Psoas muscle (tissue), 8 donors: Measurements from ENCODE around the gene PTPN3. TPM values are rescaled to one million over a fixed set of nuclear protein-coding genes. Genes with fewer than 3 reads are reported as not detected.

Source experiments
- ATAC-seq, 4 donors: fragments of 200-7000 bp; cut with Tn5 transposase; one replicate each; pipeline ENCODE4 v1.9.1; 2020; ENCODE audit warnings: moderate library complexity in 3 of 4, mild to moderate bottlenecking in 2 of 4
- DNase-seq, 2 donors: peaks; one replicate each; pipeline ENCODE4 v3.0.0-alpha.2; 2020
- H3K27ac ChIP-seq: fragments of 200-600 bp; one replicate; pipeline ENCODE4 v1.8.0; 2022
- H3K27me3 ChIP-seq, 3 donors: fragments of 200-600 bp in 1 of 3; one replicate each; pipeline versions ENCODE4 v1.6.1 to v1.8.0; 2013 to 2022; ENCODE audit warnings: low read length in 2 of 3, mild to moderate bottlenecking in 2 of 3, moderate library complexity in 1 of 3; ENCODE audit not compliant: insufficient read depth in 3 of 3
- H3K36me3 ChIP-seq, 2 donors: fragments of 200-600 bp in 1 of 2; one replicate each; pipeline versions ENCODE4 v1.6.1 to v1.8.0; 2013 to 2022; ENCODE audit warnings: low read depth in 1 of 2, mild to moderate bottlenecking in 1 of 2, moderate library complexity in 1 of 2; ENCODE audit not compliant: insufficient read depth in 1 of 2
- H3K4me1 ChIP-seq: fragments of 200-600 bp; one replicate; pipeline ENCODE4 v1.8.0; 2022
- H3K4me3 ChIP-seq: fragments of 200-600 bp; one replicate; pipeline ENCODE4 v1.8.0; 2022; ENCODE audit warnings: mild to moderate bottlenecking
- H3K9me3 ChIP-seq: fragments of 200-600 bp; one replicate; pipeline ENCODE4 v1.8.0; 2022
- CTCF ChIP-seq: fragments of 200-600 bp; IDR thresholded peaks from one replicate; pipeline ENCODE4 v1.8.0; 2022; ENCODE audit warnings: antibody characterized with exemption
- WGBS, 3 donors: extraction: QIAGEN DNeasy Blood & Tissue Kit; methylation state at CpG; one replicate each; pipeline versions ENCODE4 v1.1.6 to v1.1.7; 2013; 5-methylcytosine and 5-hydroxymethylcytosine counted together
- intact Hi-C, 2 donors: fragments of 100-400 bp; cut with DNase I; formaldehyde crosslinking; loops; one replicate each; pipeline versions ENCODE4 v1.11.0 to v1.14.2; 2022
- polyA plus RNA-seq, 3 donors: library from polyadenylated mRNA; stranded (reverse); fragments of 200-250 nt; gene quantifications; one replicate each; pipeline ENCODE4 v1.2.3, GENCODE V29; 2013
- total RNA-seq, 4 donors: library from RNA; stranded (reverse); fragmentation: NEBNext Ultra II Directional in 2 of 4; extraction: Animal tissue kit (Norgen Biotek cat#: 25700) in 2 of 4; gene quantifications; one replicate each; pipeline versions ENCODE4 v1.2.1 to v1.2.4, GENCODE V29; 2021 to 2023
- donor health status: healthy with polysubstance abuse.
- donor health status: DM: no; HTN: no; CAD: no; lungs with moderate emphysema.
- donor health status: Bipolar disorder and iron deficiency.
- donor health status: healthy.
- donor health status: DM: yes; HTN: yes; CAD: no.
- donor health status: DM: no; HTN: no; CAD: no.
- donor health status: DM: no; HTN: no; CAD: no.
- donor health status: DM: yes; HTN: yes; CAD: no.

PTPN3 gene
- total and polyA plus RNA-seq, 7 donors, result 8.8 to 130 (median 46.5) TPM

GRCh38 chr9:109476642-109477257, 21.4 kb downstream of the PTPN3 start:
- H3K4me1 ChIP-seq, result peaks cover 68% of the 10 kb centered on the region
- no peaks in the 10 kb centered on the region for H3K36me3 ChIP-seq
- TF ChIP-seq CTCF, result no peak
- DNase-seq (no peak), ATAC-seq (no peak)
- intact Hi-C loops, result no loop called here
- no peaks in the 10 kb centered on the region for H3K9me3 ChIP-seq
- no peak overlapping the region for H3K4me3 ChIP-seq
- 70 to 82% (median 70%) methylated on average over 8 of the region's 8 CpGs for WGBS, 3 donors
- H3K27ac ChIP-seq, result peak overlapping the region; percentile 87
- H3K27me3 ChIP-seq, result no peaks in the 10 kb centered on the region

- H3K9me3 ChIP-seq, result no peaks in the 10 kb centered on the region
- H3K4me1 ChIP-seq, result peaks cover 73% of the 10 kb centered on the region
- no peaks in the 10 kb centered on the region for H3K36me3 ChIP-seq
- 19 to 26% (median 21%) methylated on average over 7 of the region's 7 CpGs for whole genome bisulfite sequencing, 3 donors
- intact Hi-C loops, result no loop called here
- peak; percentile 41 to 73 for DNase-seq
- no peaks in the 10 kb centered on the region for H3K27me3 ChIP-seq
- peak; percentile 47 to 71 (median 56) for ATAC-seq
- peak overlapping the region; percentile 87 for H3K27ac ChIP-seq
- H3K4me3 ChIP-seq, result no peak overlapping the region
- TF ChIP-seq CTCF, result no peak
These were observed 22.6 kb downstream of the PTPN3 start for GRCh38 chr9:109475526-109475925.

GRCh38 chr9:109474944-109475343, 23.2 kb downstream of the PTPN3 start:
- no peak for ATAC-seq
- no peak for DNase-seq
- no peak for TF ChIP-seq CTCF
- WGBS, 3 donors, result 60 to 68% (median 66%) methylated on average over 2 of the region's 2 CpGs
- Histone ChIP-seq H3K9me3 (no peaks in the 10 kb centered on the region), H3K4me1 (peaks cover 77% of the 10 kb centered on the region), H3K27me3 (no peaks in the 10 kb centered on the region), H3K36me3 (no peaks in the 10 kb centered on the region), H3K4me3 (no peak overlapping the region), H3K27ac (peak overlapping the region; percentile 87)
- intact Hi-C loops, result loop anchor here in 1 of 2 donors (5.0 kb wide), 1 partner anchor 233 kb away; no protein-coding TSS in a partner anchor

- Histone ChIP-seq H3K27me3 (no peaks in the 10 kb centered on the region), H3K9me3 (no peaks in the 10 kb centered on the region), H3K4me3 (no peak overlapping the region), H3K27ac (peak overlapping the region; percentile 87), H3K4me1 (peaks cover 82% of the 10 kb centered on the region), H3K36me3 (no peaks in the 10 kb centered on the region)
- no peak for ATAC-seq
- intact Hi-C loops, result loop anchor here in 1 of 2 donors (5.0 kb wide), 1 partner anchor 232 kb away; no protein-coding TSS in a partner anchor
- TF ChIP-seq CTCF, result no peak
- WGBS, 3 donors, result 45 to 72% (median 54%) methylated on average over 7 of the region's 7 CpGs
- DNase-seq, result no peak
These were observed 23.9 kb downstream of the PTPN3 start for GRCh38 chr9:109474170-109474569.
